ES-I3 (cell line): ENCODE results near the gene ZDHHC15.
"Not testable (repeated sequence)": the region's sequence is repeated elsewhere in the genome, so short reads cannot be mapped to it uniquely, and the experiment has no call there.

Source experiments
- H3K36me3 ChIP-seq: 2 replicates; pipeline ENCODE4 v1.6.1; 2013; ENCODE audit warnings: mild to moderate bottlenecking, low read length, control low read depth, moderate library complexity; ENCODE audit not compliant: insufficient read depth
- H3K4me1 ChIP-seq: 2 replicates; pipeline ENCODE4 v1.6.1; 2013; ENCODE audit warnings: mild to moderate bottlenecking, control low read depth, low read length; ENCODE audit not compliant: insufficient read depth
- H3K9ac ChIP-seq: 2 replicates; pipeline ENCODE4 v1.6.1; 2013; ENCODE audit warnings: low read depth, mild to moderate bottlenecking, low read length, moderate library complexity
- H3K9me3 ChIP-seq: 2 replicates; pipeline ENCODE4 v1.6.1; 2013; ENCODE audit warnings: mild to moderate bottlenecking, low read length, moderate library complexity; ENCODE audit not compliant: control insufficient read depth, insufficient read depth

Gene ZDHHC15

GRCh38 chrX:75522565-75523431 lies at the start of gene ZDHHC15:
Gene ZDHHC15 (minus strand): TSS chrX:75523037. CDS start chrX:75523024, 13 bp downstream.
- no peaks in the 10 kb centered on the region for H3K36me3 ChIP-seq
- peak within 1 kb of the TSS; percentile 63 for H3K9ac ChIP-seq
- no peaks in the 10 kb centered on the region; the same call in 1 of the 2 replicates for H3K9me3 ChIP-seq
- 0 out of 2 replicates have a peak, but pooled peaks cover 6% of the 10 kb centered on the region for H3K4me1 ChIP-seq

DNA sequence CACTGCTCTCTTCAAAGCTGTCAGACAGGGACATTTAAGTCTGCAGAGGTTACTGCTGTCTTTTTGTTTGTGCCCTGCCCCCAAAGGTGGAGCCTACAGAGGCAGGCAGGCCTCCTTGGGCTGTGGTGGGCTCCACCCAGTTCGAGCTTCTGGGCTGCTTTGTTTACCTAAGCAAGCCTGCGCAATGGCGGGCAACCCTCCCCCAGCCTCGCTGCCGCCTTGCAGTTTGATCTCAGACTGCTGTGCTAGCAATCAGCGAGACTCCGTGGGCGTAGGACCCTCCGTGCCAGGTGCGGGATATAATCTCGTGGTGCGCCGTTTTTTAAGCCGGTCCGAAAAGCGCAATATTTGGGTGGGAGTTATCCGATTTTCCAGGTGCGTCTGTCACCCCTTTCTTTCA lies 37.7 kb upstream of the ZDHHC15 start:
- H3K36me3 ChIP-seq, H3K4me1 ChIP-seq: not testable (repeated sequence)

DNA sequence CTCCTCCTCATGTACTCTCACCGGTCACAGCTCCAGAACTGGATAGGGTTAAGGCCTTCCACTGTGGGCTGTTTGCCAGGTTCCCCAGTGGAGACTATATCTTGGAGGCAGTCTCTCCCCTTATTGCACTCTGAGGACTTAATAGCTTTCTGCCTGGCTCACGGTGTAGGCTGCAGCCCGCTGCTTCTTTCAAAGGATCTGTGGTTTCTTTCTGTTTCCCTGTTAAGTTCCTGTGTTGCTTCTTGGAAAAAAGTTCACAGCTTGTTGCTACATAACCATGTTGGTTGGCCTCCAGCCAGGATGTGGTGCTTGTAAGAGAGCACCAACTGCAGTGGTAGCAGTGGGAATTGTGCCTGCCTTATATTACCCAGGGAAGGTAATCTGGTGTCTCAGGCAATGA lies 24.9 kb upstream of the ZDHHC15 start:
- H3K9ac ChIP-seq: no peak overlapping the region
- H3K4me1 ChIP-seq: peaks cover 8% of the 10 kb centered on the region; the same call in 1 of the 2 replicates
- no peaks in the 10 kb centered on the region for H3K36me3 ChIP-seq
- H3K9me3 ChIP-seq: no peaks in the 10 kb centered on the region

More for the DNA sequence above, 37.7 kb upstream of the ZDHHC15 start:
- H3K9ac ChIP-seq, H3K9me3 ChIP-seq: not testable (repeated sequence)

DNA sequence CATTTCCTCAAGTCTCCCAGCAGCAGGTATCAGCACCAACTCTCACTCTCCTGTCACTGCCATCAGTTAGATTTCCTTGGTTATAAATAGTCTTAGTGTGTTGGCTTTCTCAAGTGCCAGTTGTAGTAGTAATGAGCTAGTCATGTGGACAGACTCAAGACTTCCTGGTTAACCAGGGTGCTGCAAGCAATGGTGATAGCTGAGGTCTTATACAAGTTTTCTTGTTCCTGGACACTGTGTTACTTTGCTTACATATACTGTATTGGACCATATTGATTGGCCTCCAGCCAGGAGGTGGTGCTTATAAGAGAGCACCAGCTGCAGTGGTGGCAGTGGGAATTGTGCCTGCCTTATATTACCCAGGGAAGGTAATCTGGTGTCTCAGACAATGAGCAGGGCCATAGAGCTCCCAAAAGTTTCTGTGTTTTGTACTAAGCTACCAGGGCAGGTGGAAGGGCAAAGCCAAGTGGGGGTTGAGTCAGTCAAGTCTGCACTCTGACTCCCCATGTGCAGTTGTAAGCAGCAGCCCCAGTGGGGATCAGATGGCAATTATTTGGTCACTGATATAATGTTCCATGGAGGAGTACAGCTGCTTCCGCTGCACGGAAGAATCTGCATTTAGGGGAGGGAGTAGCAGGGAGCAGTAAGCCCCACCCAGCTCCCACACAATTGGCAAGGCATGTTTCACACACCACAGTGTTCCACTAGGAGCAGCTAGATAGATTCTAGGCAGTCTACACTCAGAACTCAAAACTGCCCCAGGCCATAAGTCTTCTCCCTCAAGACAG lies 24.1 kb upstream of the ZDHHC15 start:
- Histone ChIP-seq H3K9ac (no peak overlapping the region), H3K9me3 (no peaks in the 10 kb centered on the region), H3K4me1 (peaks cover 8% of the 10 kb centered on the region; the same call in 1 of the 2 replicates), H3K36me3 (no peaks in the 10 kb centered on the region)

GRCh38 chrX:75544786-75545185 lies 21.9 kb upstream of the ZDHHC15 start:
- H3K36me3 ChIP-seq: no peaks in the 10 kb centered on the region

GRCh38 chrX:75483933-75484332 lies 38.9 kb downstream of the ZDHHC15 start:
- Histone ChIP-seq H3K9ac (no peak overlapping the region), H3K36me3 (no peaks in the 10 kb centered on the region), H3K9me3 (peaks cover 8% of the 10 kb centered on the region), H3K4me1 (no peaks in the 10 kb centered on the region)

More at GRCh38 chrX:75544786-75545185, 21.9 kb upstream of the ZDHHC15 start:
- Histone ChIP-seq H3K4me1 (peaks cover 8% of the 10 kb centered on the region; the same call in 1 of the 2 replicates), H3K9ac (no peak overlapping the region), H3K9me3 (no peaks in the 10 kb centered on the region)

GRCh38 chrX:75461780-75462179 lies 61.1 kb downstream of the ZDHHC15 start:
- not testable (repeated sequence) for H3K4me1 ChIP-seq, H3K9me3 ChIP-seq, H3K36me3 ChIP-seq, H3K9ac ChIP-seq

DNA sequence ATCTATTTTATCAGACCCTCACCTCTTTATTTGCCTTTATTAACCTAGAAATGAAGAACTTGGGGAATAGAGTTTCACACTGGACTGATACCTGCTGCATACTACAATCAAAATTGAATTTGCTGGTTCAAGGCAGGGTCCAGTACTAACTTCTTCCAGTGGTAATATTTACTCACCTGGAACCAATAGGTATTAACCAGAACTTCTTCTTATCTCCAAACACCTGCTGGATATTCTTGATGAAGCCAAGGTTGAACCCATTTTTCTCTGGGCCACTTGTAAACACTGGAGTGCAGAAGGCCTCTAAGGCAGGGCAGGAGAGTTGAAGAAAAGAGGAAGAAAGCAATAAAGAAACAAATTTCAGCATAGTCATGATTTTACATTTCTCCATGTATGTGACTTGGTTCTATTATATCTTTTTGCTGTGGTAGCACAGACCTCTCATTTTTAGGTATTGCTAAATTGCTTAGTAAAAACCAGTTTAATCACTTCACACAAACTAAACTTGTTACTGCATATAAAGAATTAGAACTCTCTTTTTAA lies 101.1 kb downstream of the ZDHHC15 start:
- Histone ChIP-seq H3K4me1 (no peaks in the 10 kb centered on the region), H3K36me3 (no peaks in the 10 kb centered on the region), H3K9ac (no peak overlapping the region), H3K9me3 (no peaks in the 10 kb centered on the region)

- not testable (repeated sequence) for H3K9me3 ChIP-seq, H3K9ac ChIP-seq, H3K36me3 ChIP-seq, H3K4me1 ChIP-seq
These were observed 115.7 kb downstream of the ZDHHC15 start for GRCh38 chrX:75407153-75407552.

- Histone ChIP-seq H3K9ac (no peak overlapping the region), H3K9me3 (peaks cover 4% of the 10 kb centered on the region; the same call in 1 of the 2 replicates), H3K36me3 (no peaks in the 10 kb centered on the region), H3K4me1 (no peaks in the 10 kb centered on the region)
These were observed 132.4 kb downstream of the ZDHHC15 start for GRCh38 chrX:75390470-75390869.

DNA sequence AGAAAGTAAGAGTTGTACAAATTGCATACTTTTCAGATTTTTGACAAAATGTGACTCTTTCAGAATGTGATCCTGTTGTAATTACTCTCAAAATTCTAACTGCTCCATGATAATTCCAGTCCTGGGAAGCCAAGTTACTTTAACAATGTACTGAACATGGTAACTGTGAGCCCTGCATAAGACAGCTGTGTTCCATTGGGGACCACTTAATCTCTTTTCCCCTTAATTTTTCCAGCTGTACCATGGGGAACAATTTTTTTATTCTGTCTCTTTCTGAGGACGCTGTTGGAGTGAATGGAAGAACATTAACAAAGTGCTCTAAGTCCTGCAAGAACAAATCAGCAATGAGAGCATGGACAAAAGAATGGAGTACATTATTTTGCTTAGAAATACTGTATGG lies 153.1 kb downstream of the ZDHHC15 start:
- no peaks in the 10 kb centered on the region for H3K4me1 ChIP-seq
- H3K9me3 ChIP-seq: peaks cover 8% of the 10 kb centered on the region
- no peak overlapping the region for H3K9ac ChIP-seq
- H3K36me3 ChIP-seq: no peaks in the 10 kb centered on the region

DNA sequence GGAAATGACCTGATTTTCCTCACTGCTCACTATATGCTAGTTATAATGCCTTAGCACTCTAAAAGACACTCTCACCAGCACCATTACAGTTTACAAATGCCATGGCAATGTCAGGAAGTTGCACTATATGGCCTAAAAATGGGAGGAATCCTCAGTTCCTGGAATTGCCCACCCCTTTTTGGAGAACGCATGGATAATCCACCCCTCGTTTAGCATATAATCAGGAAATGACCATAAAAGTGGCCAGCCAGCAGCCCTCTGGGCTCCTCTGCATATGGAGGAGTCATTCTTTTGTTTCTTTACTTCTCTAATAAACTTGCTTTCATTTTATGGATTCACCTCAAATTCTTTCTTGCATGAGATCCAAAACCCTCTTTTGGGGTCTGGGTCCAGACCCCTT lies 156.0 kb downstream of the ZDHHC15 start:
- no peak overlapping the region for H3K9ac ChIP-seq
- peaks cover 20% of the 10 kb centered on the region for H3K9me3 ChIP-seq
- no peaks in the 10 kb centered on the region for H3K36me3 ChIP-seq
- no peaks in the 10 kb centered on the region for H3K4me1 ChIP-seq

DNA sequence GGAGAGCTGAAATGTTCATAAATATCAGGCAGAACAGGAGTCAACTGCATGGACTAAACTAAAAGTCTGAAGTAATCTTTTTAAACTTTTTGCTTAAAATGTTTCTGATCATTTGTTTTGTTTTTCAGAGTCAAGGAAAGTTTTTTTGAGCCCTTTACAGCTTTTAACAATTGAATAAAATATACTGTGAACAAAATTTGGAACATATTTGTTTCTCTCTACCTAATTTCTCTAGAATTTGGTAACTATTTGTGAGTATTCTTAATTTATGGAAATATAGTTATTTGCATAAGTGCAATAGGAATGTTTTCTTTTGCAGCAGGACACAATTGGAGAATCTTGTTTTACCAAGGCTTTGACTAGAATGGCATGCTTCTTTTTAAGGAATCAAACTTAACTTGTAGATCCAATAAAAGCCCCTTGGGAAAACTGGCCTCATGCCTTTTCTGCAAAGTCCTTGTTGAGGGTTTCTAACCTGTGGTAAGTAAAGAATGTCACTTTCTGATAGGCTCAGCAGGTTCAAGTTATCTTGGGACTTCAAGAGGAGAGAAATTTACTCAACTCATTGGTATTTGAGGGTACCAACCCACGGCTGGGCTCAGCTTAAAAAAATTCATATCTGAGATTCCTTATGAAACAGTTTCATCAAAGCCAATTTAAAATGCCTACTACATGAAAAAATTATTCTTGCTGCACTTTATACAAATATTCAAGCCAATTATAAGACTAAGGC lies 157.4 kb downstream of the ZDHHC15 start:
- Histone ChIP-seq H3K4me1 (no peaks in the 10 kb centered on the region), H3K36me3 (no peaks in the 10 kb centered on the region), H3K9me3 (peaks cover 20% of the 10 kb centered on the region), H3K9ac (no peak overlapping the region)

DNA sequence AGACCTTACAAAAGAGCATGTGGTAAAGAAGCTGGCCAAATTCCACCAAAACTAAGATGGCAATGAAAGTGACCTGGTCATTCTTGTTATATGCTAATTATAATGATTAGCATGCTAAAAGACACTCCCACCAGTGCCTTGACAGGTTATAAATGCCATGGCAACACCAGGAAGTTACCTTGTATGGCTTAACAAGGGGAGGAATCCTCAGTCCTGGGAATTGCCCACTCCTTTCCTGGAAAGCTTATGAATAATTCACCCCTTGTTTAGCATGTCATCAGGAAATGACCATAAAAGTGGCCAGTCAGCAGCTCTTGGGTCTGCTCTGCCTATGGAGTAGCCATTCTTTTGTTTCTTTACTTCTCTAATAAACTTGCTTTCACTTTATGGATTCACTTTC lies 161.0 kb downstream of the ZDHHC15 start:
- Histone ChIP-seq H3K9me3 (peaks cover 20% of the 10 kb centered on the region), H3K9ac (no peak overlapping the region), H3K36me3 (no peaks in the 10 kb centered on the region), H3K4me1 (no peaks in the 10 kb centered on the region)
